GM21786 (cell line): ENCODE measurements around the gene PDLIM7.
"Not testable (repeated sequence)": the region's sequence is repeated elsewhere in the genome, so short reads cannot be mapped to it uniquely, and the experiment has no call there.

Experiments used
- ATAC-seq: cut with Tn5 transposase; IDR thresholded peaks from one replicate; pipeline ENCODE4 v1.9.1; 2021; ENCODE audit not compliant: unreplicated experiment

The PDLIM7 gene

GRCh38 chr5:177491983-177492746, 5.2 kb downstream of the PDLIM7 start:
- no peak for ATAC-seq

- ATAC-seq = no peak
Observed at GRCh38 chr5:177491429-177491945, 5.9 kb downstream of the PDLIM7 start.

GRCh38 chr5:177490992-177491391, 6.4 kb downstream of the PDLIM7 start:
- no peak for ATAC-seq

- no peak for ATAC-seq
Observed at GRCh38 chr5:177490311-177490991, 7.0 kb downstream of the PDLIM7 start.

- ATAC-seq = no peak
Observed at GRCh38 chr5:177489119-177489716, 8.2 kb downstream of the PDLIM7 start.

GRCh38 chr5:177487975-177488374, 9.4 kb downstream of the PDLIM7 start:
- ATAC-seq = no peak

- ATAC-seq = no peak
Observed at GRCh38 chr5:177487144-177487543, 10.3 kb downstream of the PDLIM7 start.

GRCh38 chr5:177486256-177486655, 11.1 kb downstream of the PDLIM7 start:
- ATAC-seq = no peak

GRCh38 chr5:177485753-177486152, 11.7 kb downstream of the PDLIM7 start:
- not testable (repeated sequence) for ATAC-seq

- ATAC-seq = no peak
Observed at GRCh38 chr5:177484902-177485549, 12.4 kb downstream of the PDLIM7 start.

GRCh38 chr5:177483994-177484901, 13.2 kb downstream of the PDLIM7 start:
- no peak for ATAC-seq

- no peak for ATAC-seq
Observed at GRCh38 chr5:177483042-177483441, 14.4 kb downstream of the PDLIM7 start.

GRCh38 chr5:177482359-177482795, 15.0 kb downstream of the PDLIM7 start:
- ATAC-seq = no peak

GRCh38 chr5:177479774-177480173, 17.6 kb downstream of the PDLIM7 start:
- no peak for ATAC-seq

GRCh38 chr5:177478711-177479646, 18.4 kb downstream of the PDLIM7 start:
- ATAC-seq = no peak

- no peak for ATAC-seq
Observed at GRCh38 chr5:177477701-177478477, 19.5 kb downstream of the PDLIM7 start.

- ATAC-seq = no peak
Observed at GRCh38 chr5:177476531-177477233, 20.7 kb downstream of the PDLIM7 start.
